MM.1S (cell line): ENCODE results near the gene FBXO24.

Experiments
- DNase-seq: peaks from one replicate; pipeline ENCODE4 v3.0.0-alpha.2; 2015
- H2AFZ ChIP-seq: fragments of 300-600 bp; sonication (generic); 2 replicates; pipeline ENCODE4 v1.6.0; 2016; ENCODE audit warnings: antibody characterized with exemption, low read length
- H3F3A ChIP-seq: fragments of 300-600 bp; sonication (generic); 2 replicates; pipeline ENCODE4 v1.6.1; 2016; ENCODE audit warnings: mild to moderate bottlenecking, antibody characterized with exemption, low read length, moderate library complexity, mixed read lengths; ENCODE audit not compliant: insufficient read depth
- H3K27ac ChIP-seq: fragments of 300-600 bp; sonication (generic); 2 replicates; pipeline ENCODE4 v1.5.1; 2016; ENCODE audit warnings: mild to moderate bottlenecking, low read length
- H3K27me3 ChIP-seq: fragments of 300-600 bp; sonication (generic); replicated peaks from 2 replicates; pipeline ENCODE4 v1.6.0; 2016; ENCODE audit warnings: low read length; ENCODE audit not compliant: insufficient read depth
- H3K36me3 ChIP-seq: fragments of 300-600 bp; sonication (generic); replicated peaks from 2 replicates; pipeline ENCODE4 v1.6.1; 2016; ENCODE audit warnings: mild to moderate bottlenecking, low read length, mixed read lengths; ENCODE audit not compliant: insufficient read depth
- H3K4me1 ChIP-seq: fragments of 300-600 bp; sonication (generic); 2 replicates; pipeline ENCODE4 v1.6.1; 2016; ENCODE audit warnings: low read length, mixed read lengths
- H3K4me2 ChIP-seq: fragments of 300-600 bp; sonication (generic); 2 replicates; pipeline ENCODE4 v1.6.0; 2016; ENCODE audit warnings: low read depth, low read length
- H3K4me3 ChIP-seq: fragments of 300-600 bp; sonication (generic); 2 replicates; pipeline ENCODE4 v1.5.1; 2016; ENCODE audit warnings: low read length, mixed read lengths
- H3K79me2 ChIP-seq: fragments of 300-600 bp; sonication (generic); 2 replicates; pipeline ENCODE4 v1.6.1; 2016; ENCODE audit warnings: mixed run types, low read length, mixed read lengths
- H3K9ac ChIP-seq: fragments of 300-600 bp; sonication (generic); 2 replicates; pipeline ENCODE4 v1.6.1; 2016; ENCODE audit warnings: low read length, mixed read lengths
- H3K9me2 ChIP-seq: fragments of 300-600 bp; sonication (generic); replicated peaks from 2 replicates; pipeline ENCODE4 v1.6.1; 2016; ENCODE audit warnings: mild to moderate bottlenecking, low read length, mixed read lengths; ENCODE audit not compliant: insufficient read depth
- H3K9me3 ChIP-seq: fragments of 300-600 bp; sonication (generic); replicated peaks from 2 replicates; pipeline ENCODE4 v1.6.1; 2016; ENCODE audit warnings: mild to moderate bottlenecking, low read length, mixed read lengths; ENCODE audit not compliant: insufficient read depth
- H4K20me1 ChIP-seq: fragments of 300-600 bp; sonication (generic); 2 replicates; pipeline ENCODE4 v1.6.1; 2016; ENCODE audit warnings: mild to moderate bottlenecking, low read length, moderate library complexity, mixed read lengths; ENCODE audit not compliant: insufficient read depth
- EZH2 ChIP-seq: fragments of 300-600 bp; sonication (generic); optimal IDR thresholded peaks from 2 replicates; pipeline ENCODE3; 2017; ENCODE audit warnings: low read depth, mild to moderate bottlenecking, antibody characterized with exemption, low read length, mixed read lengths
- EZH2phosphoT487 ChIP-seq: fragments of 300-600 bp; sonication (generic); IDR thresholded peaks from 2 replicates; pipeline ENCODE4 v1.6.1; 2018; ENCODE audit warnings: antibody characterized with exemption, low read length
- TF ChIP-seq, protein P1 (sequence below): fragments of 300-600 bp; sonication (generic); IDR thresholded peaks from 2 replicates; pipeline ENCODE4 v1.5.1; 2016; ENCODE audit warnings: antibody characterized with exemption, low read length, mixed read lengths

The FBXO24 gene

DNA sequence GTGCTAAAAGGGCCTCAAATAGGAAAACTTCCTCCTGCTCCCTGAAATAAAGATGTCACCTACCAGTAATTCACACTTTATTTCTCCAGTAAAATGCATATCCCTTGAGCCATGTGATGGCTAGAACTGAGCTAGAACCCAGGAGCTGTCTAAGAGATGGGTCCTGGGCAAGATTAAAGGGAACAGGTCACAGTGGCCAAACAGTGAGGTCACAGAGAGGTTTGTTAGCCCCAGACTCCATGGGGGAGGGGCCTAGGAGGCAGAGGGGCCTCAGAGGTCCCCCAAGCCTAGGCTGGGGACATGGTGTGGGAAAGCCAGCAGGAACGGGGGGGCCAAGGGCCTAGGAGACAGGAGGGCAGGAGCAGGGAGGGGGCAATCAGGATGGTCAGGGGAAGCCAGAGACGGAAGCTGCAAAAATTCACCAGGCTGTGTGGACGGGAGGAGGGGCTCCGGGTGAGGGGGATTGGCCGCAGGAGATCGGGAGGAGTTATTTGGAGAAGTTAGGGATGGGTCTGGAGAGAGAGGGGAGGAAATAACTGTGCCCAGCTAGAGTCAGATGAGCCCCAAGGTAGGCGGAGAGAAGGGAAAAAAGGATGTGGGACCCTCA, 3.3 kb downstream of the FBXO24 start:
- 0 out of 2 replicates have a peak, but pooled peaks cover 11% of the 10 kb centered on the region for H3F3A ChIP-seq
- no peaks in the 10 kb centered on the region for H3K9me3 ChIP-seq
- no peak overlapping the region for H3K9ac ChIP-seq
- H3K4me2 ChIP-seq = no peak overlapping the region
- H3K9me2 ChIP-seq = no peaks in the 10 kb centered on the region
- H3K27me3 ChIP-seq = peaks cover 59% of the 10 kb centered on the region
- no peaks in the 10 kb centered on the region for H4K20me1 ChIP-seq
- no peak overlapping the region for H3K27ac ChIP-seq
- no peak overlapping the region for H3K4me3 ChIP-seq
- 0 out of 2 replicates have a peak, but pooled peaks cover 3% of the 10 kb centered on the region for H3K4me1 ChIP-seq
- peaks cover 12% of the 10 kb centered on the region for H3K79me2 ChIP-seq
- H2AFZ ChIP-seq = no peak overlapping the region
- TF ChIP-seq EZH2phosphoT487 (no peak), EZH2 (no peak)
- TF ChIP-seq, protein P1, sequence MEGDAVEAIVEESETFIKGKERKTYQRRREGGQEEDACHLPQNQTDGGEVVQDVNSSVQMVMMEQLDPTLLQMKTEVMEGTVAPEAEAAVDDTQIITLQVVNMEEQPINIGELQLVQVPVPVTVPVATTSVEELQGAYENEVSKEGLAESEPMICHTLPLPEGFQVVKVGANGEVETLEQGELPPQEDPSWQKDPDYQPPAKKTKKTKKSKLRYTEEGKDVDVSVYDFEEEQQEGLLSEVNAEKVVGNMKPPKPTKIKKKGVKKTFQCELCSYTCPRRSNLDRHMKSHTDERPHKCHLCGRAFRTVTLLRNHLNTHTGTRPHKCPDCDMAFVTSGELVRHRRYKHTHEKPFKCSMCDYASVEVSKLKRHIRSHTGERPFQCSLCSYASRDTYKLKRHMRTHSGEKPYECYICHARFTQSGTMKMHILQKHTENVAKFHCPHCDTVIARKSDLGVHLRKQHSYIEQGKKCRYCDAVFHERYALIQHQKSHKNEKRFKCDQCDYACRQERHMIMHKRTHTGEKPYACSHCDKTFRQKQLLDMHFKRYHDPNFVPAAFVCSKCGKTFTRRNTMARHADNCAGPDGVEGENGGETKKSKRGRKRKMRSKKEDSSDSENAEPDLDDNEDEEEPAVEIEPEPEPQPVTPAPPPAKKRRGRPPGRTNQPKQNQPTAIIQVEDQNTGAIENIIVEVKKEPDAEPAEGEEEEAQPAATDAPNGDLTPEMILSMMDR = no peak
- no peaks in the 10 kb centered on the region for H3K36me3 ChIP-seq
- DNase-seq = no peak

DNA sequence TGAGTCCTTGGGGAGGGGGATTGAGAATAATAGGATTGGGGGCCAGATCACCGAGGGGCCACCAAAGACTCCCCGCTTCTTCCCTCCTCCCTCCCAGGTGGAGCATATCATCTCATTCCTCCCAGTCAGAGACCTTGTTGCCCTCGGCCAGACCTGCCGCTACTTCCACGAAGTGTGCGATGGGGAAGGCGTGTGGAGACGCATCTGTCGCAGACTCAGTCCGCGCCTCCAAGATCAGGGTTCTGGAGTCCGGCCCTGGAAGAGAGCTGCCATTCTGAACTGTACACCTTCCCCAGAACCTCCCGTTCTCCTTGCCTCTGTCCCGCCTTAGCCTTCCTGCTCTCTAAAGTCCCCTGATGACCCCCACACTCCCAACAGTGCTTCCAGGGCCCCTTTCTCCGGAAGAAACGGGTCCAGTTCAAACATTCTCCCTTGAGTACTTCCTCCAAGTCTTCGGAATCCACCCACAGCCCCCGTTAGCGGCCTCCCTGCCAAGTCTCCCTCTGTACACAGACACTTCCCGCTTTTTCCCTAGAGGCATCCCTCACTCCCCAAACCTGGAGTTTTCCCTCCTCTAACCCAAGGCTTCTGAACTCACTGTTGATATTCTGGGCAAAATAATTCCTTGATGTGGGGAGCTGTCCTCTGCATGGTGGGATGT, 4.1 kb downstream of the FBXO24 start:
- no peaks in the 10 kb centered on the region for H4K20me1 ChIP-seq
- no peaks in the 10 kb centered on the region for H3K9me2 ChIP-seq
- no peaks in the 10 kb centered on the region for H3K4me1 ChIP-seq
- no peak overlapping the region for H3K27ac ChIP-seq
- peaks cover 66% of the 10 kb centered on the region for H3K27me3 ChIP-seq
- no peak overlapping the region for H2AFZ ChIP-seq
- TF ChIP-seq, protein P1 = no peak
- TF ChIP-seq EZH2phosphoT487 (no peak), EZH2 (no peak)
- no peak overlapping the region for H3K4me3 ChIP-seq
- H3K36me3 ChIP-seq = no peaks in the 10 kb centered on the region
- peaks cover 4% of the 10 kb centered on the region for H3K79me2 ChIP-seq
- no peak overlapping the region for H3K4me2 ChIP-seq
- DNase-seq = no peak
- no peaks in the 10 kb centered on the region for H3K9me3 ChIP-seq
- H3K9ac ChIP-seq = no peak overlapping the region
- 0 out of 2 replicates have a peak, but pooled peaks cover 5% of the 10 kb centered on the region for H3F3A ChIP-seq

DNA sequence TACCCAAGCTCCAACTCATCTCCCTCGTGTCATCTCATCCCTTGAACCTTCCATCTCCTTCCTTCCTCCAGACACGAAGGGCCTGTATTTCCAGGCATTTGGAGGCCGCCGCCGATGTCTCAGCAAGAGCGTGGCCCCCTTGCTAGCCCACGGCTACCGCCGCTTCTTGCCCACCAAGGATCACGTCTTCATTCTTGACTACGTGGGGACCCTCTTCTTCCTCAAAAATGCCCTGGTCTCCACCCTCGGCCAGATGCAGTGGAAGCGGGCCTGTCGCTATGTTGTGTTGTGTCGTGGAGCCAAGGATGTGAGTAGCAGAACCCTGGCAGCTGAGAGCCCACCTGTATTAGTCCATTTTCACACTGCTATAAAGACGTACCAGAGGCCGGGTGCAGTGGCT, 5.5 kb downstream of the FBXO24 start:
- H3K9me2 ChIP-seq = no peaks in the 10 kb centered on the region
- no peak overlapping the region for H2AFZ ChIP-seq
- H3K79me2 ChIP-seq = no peaks in the 10 kb centered on the region
- H3F3A ChIP-seq = no peaks in the 10 kb centered on the region
- H3K9me3 ChIP-seq = no peaks in the 10 kb centered on the region
- DNase-seq = no peak
- H3K27ac ChIP-seq = no peak overlapping the region
- no peak overlapping the region for H3K9ac ChIP-seq
- H3K36me3 ChIP-seq = no peaks in the 10 kb centered on the region
- TF ChIP-seq EZH2 (no peak), EZH2phosphoT487 (no peak)
- TF ChIP-seq, protein P1 = no peak
- no peak overlapping the region for H3K4me3 ChIP-seq
- H3K4me1 ChIP-seq = no peaks in the 10 kb centered on the region
- H4K20me1 ChIP-seq = no peaks in the 10 kb centered on the region
- H3K27me3 ChIP-seq = peaks cover 80% of the 10 kb centered on the region
- no peak overlapping the region for H3K4me2 ChIP-seq
